ENCODE results near the gene ARSA. TPM values are rescaled to one million over a fixed set of nuclear protein-coding genes. Genes with fewer than 3 reads are reported as not detected.
A peak's percentile ranks its signal among the peaks of the same experiment; 100 is the strongest.
"Not testable (repeated sequence)": the region's sequence is repeated elsewhere in the genome, so short reads cannot be mapped to it uniquely, and the experiment has no call there.

The ARSA gene
- total RNA-seq, 1 donor from 2014 or later, result 30.1 TPM

DNA sequence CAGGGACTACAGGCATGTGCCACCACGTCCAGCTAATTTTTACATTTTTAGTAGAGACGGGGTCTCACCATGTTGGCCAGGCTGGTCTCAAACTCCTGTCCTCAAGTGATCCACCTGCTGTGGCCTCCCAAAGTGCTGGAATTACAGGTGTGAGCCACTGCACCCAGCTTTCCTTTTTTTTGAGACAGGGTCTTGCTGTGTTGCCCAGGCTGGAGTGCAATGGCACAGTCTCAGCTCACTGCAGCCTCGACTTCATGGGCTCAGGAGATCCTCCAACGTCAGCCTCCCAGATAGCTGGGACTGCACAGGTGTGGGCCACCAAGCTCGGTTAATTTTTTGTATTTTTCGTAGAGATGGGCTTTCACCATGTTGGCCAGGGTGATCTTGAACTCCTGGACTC lies 26.7 kb upstream of the ARSA start:
- not testable (repeated sequence) for ATAC-seq

DNA sequence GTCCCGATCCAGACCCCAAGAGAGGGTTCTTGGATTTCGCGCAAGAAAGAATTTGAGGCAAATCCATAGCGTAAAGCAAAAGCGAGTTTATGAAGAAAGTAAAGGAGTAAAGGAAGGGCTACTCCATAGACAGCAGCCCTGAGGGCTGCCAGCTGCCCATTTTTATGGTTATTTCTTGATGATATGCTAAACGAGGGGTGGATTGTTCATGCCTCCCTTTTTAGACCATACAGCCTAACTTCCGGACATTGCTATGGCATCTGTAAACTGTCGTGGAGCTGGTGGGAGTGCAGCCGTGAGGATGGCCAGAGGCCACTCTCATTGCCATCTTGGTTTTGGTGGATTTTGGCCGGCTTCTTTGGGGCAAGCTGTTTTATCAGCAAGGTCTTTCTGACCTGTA lies 25.3 kb upstream of the ARSA start:
- no peak for ATAC-seq

GRCh38 chr22:50643821-50644101 lies 15.8 kb upstream of the ARSA start:
- not testable (repeated sequence) for ATAC-seq

- not testable (repeated sequence) for ATAC-seq
Measured at GRCh38 chr22:50643021-50643820, 15.3 kb upstream of the ARSA start.

GRCh38 chr22:50641696-50642607 lies 14.0 kb upstream of the ARSA start:
- ATAC-seq, result peak; percentile 35

GRCh38 chr22:50640857-50641647 lies 13.1 kb upstream of the ARSA start:
- peak; percentile 32 for ATAC-seq

DNA sequence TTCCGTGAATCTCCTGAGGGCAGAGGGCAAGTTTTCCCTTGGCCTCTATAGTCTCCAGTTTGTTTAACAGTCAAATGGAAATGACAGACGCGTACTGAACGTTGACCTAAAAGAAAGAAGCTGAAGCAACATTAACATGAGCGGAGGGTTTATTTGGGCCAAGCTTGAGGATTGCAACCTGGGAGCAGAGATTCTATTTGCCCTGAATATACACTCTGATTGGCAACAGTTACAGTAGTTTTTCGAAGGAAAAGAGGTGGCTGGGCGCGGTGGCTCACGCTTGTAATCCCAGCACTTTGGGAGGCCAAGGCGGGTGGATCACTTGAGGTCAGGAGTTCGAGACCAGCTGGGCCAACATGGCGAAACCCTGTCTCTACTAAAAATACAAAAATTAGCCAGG lies 12.3 kb upstream of the ARSA start:
- not testable (repeated sequence) for ATAC-seq

- peak; percentile 21 for ATAC-seq
Measured at GRCh38 chr22:50635591-50635990, 7.6 kb upstream of the ARSA start.

DNA sequence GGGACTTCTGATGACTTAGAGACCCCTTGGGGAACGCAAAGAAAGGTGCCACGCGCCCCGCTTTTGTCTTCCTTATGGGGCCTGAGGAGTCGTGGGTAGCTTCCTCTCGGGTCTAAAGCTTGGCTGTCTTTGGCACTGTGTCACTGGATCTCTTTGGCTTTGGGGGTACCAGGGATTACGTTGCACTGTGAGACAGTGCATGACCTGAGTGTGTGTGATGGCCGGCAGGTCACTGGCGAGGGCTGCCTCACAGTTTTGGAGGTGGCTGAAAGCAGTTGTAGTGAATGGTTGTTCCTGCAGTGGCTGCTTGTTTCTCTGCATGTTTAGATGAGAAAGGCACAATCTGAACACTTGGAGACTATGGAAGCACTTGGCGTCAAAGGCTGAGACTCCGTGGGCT lies 5.8 kb upstream of the ARSA start:
- no peak for ATAC-seq

DNA sequence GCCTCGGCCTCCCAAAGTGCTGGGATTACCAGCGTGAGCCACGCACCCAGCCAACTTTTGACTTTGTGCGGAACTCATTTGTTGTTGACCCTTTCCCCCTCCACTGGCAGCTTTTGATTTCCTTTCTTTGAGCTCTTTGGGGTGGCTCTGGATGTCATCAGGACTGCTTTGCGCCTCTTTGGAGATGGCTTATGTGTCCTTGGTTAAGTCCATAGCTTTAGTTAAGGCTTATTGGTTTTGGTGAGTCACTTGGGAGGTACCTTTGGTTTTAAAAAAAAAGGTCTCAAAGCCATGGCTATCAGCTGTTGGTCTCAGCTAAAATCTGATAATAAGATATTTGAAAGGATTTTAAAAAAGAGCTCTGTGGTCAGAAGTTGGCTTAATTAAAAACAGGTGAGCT lies 5.1 kb upstream of the ARSA start:
- peak; percentile 46 for ATAC-seq

- ATAC-seq, result no peak
Measured at GRCh38 chr22:50630376-50630775, 2.4 kb upstream of the ARSA start.

DNA sequence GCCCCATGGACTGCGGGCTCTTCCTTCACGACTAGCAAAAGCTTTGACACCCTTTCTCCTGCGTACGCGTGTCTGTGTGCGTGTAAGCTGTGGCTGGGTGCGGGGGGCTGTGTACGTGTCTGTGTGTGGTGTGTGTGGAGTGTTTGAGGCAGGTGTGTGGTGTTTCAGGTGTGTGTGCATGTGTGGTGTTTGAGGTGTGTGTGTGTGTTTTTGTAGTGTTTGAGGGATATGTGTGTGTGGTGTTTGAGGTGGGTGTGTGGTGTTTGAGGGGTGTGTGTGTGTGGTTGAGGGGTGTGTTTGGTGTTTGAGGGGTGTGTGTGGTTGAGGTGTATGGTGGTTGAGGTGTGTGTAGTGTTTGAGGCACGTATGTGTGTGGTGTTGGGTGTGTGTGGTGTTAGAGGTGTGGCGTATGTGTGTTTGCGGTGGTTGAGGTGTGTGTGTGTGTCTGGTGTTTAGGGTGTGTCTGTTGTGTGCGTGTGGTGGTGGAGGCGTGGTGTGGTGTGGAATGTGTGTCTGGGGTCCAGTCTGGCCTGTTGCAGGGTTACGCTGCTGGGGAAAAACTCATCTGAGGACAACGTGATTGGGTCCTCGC lies 687 bp upstream of the ARSA start:
- peak; percentile 35 for ATAC-seq

DNA sequence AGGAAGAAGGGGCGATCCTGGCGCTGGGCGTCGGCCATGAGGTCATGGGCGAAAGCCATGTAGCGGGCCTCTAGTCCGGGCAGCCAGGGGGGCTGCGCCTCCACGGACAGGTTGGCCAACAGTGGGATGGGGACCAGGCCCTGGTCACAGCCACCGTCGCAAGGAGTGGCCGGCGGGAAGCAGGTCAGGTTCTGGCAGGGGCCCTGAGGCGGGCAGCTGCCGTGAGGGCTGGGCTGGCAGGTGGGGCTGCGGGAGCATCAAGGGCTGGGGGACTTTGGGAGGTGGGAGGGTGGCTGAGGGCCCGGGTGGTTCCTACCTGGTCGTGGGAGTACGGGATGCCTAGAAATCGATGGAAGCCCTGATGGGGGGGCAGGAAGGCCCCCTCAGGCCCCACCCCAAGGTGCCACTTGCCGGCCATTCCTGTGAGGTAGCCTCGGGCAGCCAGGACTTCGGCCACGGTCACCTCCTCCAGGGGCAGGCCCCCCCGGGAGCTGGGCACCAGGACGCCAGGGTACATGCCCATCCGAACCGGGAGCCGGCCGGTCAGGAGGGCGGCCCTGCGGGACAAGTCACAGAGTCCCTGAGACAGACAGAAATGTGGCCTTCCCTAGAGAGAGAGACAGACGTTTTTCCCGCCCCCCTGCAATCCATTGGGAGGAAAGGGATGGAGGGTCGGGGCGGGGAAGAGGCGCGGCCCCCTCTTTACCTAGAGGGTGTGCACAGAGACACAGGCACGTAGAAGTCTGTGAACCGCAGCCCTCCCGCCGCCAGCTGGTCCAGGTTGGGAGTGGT lies 906 bp downstream of the ARSA start:
- ATAC-seq, result no peak

GRCh38 chr22:50626314-50626849 lies 1.6 kb downstream of the ARSA start:
- ATAC-seq, result no peak

DNA sequence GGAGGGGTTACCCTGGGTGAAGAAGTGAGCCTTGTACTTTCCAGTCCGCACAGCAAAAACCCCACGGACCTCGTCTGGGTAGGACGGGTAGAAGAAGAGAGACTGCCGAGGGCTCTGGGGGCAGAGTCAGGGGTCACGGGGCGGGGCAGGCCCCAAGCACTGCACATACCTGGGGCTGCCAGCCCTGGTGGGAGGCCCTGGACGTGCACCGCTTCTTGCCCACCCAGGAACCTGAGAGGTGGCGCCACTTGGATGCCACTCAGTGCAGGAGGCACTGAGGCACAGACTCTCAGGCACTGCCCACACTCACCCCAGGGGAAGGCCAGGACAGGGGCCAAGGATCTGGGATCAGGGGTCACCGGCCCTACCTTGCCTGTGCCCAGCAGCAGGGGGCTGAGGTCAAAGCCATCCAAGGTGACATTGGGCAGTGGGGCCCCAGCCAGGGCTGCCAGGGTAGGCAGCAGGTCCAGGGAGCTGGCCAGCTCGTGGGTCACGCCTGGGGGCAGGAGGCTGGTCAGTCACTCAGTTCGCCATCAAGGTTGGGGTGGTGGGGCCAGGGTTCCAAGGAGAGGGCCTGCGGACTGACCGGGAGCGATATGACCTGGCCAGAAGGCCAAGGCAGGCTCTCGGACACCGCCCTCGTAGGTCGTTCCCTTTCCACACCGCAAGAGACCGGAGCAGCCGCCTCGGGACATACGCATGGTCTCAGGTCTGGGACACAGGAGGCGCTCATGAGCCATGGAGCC lies 2.2 kb downstream of the ARSA start:
- ATAC-seq, result no peak

GRCh38 chr22:50625131-50625567 lies 2.8 kb downstream of the ARSA start:
- no peak for ATAC-seq

DNA sequence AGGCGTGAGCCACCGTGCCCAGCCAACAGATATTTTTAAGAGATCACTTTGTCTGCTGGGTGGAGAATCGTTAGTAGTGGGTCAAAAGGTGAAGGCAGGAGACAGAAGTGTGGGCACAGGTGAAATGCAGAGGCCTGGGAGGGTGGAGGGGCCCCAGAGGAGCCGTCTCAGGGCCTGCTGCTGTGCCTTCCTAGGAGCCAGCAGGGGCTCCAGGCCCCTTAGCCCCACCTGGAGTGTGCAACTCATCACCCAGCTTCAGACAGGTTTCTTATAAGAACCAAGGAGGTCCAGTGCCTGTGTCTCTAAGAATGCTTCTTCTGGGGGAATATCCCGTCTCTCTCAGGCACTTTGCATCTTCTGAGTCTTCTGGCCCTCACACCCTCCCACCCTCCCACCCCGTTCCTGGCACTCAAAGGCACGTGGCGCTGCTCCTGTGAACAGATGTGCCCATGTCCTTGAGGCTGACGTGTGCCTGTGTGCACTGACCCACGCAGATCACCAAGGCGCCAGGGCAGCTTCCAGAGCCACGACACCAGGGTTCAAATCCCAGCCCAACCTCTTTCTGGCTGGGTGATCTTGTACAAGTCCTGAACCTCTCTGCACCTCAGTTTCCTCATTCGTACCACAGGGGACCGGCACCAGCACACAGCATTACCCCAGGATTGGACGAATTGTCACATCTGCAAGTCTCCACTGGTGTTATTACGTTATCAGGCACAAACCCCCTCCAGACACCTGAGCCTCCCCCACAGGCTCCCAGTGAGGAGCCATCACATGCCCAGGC lies 3.4 kb downstream of the ARSA start:
- ATAC-seq, result no peak

- peak; percentile 78 for ATAC-seq
Measured at GRCh38 chr22:50622723-50623327, 5.1 kb downstream of the ARSA start.

DNA sequence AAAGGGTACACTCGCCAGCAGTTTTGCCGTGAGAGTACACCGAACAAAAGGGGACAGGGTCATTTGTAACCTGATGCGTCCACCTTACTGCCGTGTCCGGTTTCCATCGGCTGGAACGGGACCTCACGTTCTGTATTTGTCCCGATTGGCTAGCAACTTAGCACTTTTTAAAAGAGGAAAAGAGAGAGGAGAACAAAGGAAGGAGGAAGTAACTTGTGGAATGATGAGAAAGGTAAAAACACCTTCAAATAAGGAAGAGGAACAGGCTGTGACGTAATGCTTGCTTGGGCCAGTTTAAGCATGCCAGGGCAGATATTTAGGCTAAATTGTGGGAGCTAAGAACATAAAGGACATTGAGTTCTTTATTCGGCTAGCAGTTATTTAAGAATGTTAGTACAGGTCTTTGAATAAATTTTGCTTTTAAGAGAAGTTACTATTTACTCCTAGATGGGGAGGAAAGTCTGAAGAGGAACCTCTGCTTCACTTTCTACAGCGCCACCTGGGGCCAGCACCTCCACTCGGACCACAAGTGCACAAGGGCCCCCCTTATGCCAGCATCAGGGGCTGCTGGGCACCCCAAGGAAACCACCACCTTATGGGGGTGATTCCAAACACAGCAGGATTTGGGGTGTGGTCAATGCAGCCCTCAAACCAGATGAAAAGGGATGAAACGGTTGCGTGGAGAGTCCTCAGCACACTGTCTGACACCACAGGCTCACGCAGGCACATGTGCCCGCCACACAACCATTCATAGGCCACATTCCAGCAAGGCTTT lies 5.8 kb downstream of the ARSA start:
- peak; percentile 6 for ATAC-seq
